Dendritic cell treated with granulocyte-macrophage colony-stimulating factor and Interleukin-4, amounts not matched to agents 40 ng/mL and 50 ng/mL, for 4 days (primary cell): ENCODE results near the gene SENP1.
A peak's percentile ranks its signal among the peaks of the same experiment; 100 is the strongest.

Experiments
- H3K27ac Mint-ChIP-seq: one replicate; pipeline ENCODE4 v1.8.0; 2022; ENCODE audit warnings: mild to moderate bottlenecking, mixed read lengths
- H3K27me3 Mint-ChIP-seq: one replicate; pipeline ENCODE4 v1.8.0; 2022; ENCODE audit warnings: mild to moderate bottlenecking, mixed read lengths
- H3K36me3 Mint-ChIP-seq: one replicate; pipeline ENCODE4 v1.8.0; 2022; ENCODE audit warnings: low read depth, mixed read lengths
- H3K4me1 Mint-ChIP-seq: one replicate; pipeline ENCODE4 v1.8.0; 2022; ENCODE audit warnings: low read depth, mixed read lengths
- H3K4me3 Mint-ChIP-seq: one replicate; pipeline ENCODE4 v1.8.0; 2022; ENCODE audit warnings: mild to moderate bottlenecking, moderate library complexity, mixed read lengths
- H3K9me3 Mint-ChIP-seq: one replicate; pipeline ENCODE4 v1.8.0; 2022; ENCODE audit warnings: mixed read lengths
- intact Hi-C: fragments of 100-400 bp; cut with micrococcal nuclease; formaldehyde crosslinking; loops from one replicate; pipeline ENCODE4 v1.15.0; 2022

The SENP1 gene

GRCh38 chr12:48045061-48045846 is 60.6 kb downstream of the SENP1 start:
- Mint-ChIP-seq H3K36me3 (peaks cover 67% of the 10 kb centered on the region), H3K9me3 (no peaks in the 10 kb centered on the region), H3K27me3 (no peaks in the 10 kb centered on the region), H3K27ac (no peak overlapping the region), H3K4me1 (no peaks in the 10 kb centered on the region), H3K4me3 (no peak overlapping the region)
- intact Hi-C loops, result no loop called here

GRCh38 chr12:48044396-48044795 is 61.5 kb downstream of the SENP1 start:
- Mint-ChIP-seq H3K36me3 (peaks cover 61% of the 10 kb centered on the region), H3K27me3 (no peaks in the 10 kb centered on the region), H3K27ac (no peak overlapping the region), H3K4me3 (no peak overlapping the region), H3K4me1 (no peaks in the 10 kb centered on the region), H3K9me3 (no peaks in the 10 kb centered on the region)
- intact Hi-C loops, result no loop called here

GRCh38 chr12:48043771-48044170 is 62.1 kb downstream of the SENP1 start:
- intact Hi-C loops, result no loop called here
- Mint-ChIP-seq H3K27me3 (no peaks in the 10 kb centered on the region), H3K36me3 (peaks cover 55% of the 10 kb centered on the region), H3K27ac (no peak overlapping the region), H3K4me3 (no peak overlapping the region), H3K4me1 (no peaks in the 10 kb centered on the region), H3K9me3 (no peaks in the 10 kb centered on the region)

- Mint-ChIP-seq H3K4me3 (no peak overlapping the region), H3K27me3 (no peaks in the 10 kb centered on the region), H3K9me3 (no peaks in the 10 kb centered on the region), H3K36me3 (peaks cover 35% of the 10 kb centered on the region), H3K27ac (no peak overlapping the region), H3K4me1 (peaks cover 15% of the 10 kb centered on the region)
- intact Hi-C loops, result no loop called here
Observed at GRCh38 chr12:48041591-48042423, 64.1 kb downstream of the SENP1 start.

- intact Hi-C loops, result no loop called here
- Mint-ChIP-seq H3K27me3 (no peaks in the 10 kb centered on the region), H3K4me1 (peaks cover 18% of the 10 kb centered on the region), H3K4me3 (no peak overlapping the region), H3K9me3 (no peaks in the 10 kb centered on the region), H3K36me3 (peaks cover 20% of the 10 kb centered on the region), H3K27ac (no peak overlapping the region)
Observed at GRCh38 chr12:48040354-48040753, 65.5 kb downstream of the SENP1 start.

GRCh38 chr12:48039151-48039550 is 66.7 kb downstream of the SENP1 start:
- intact Hi-C loops, result no loop called here
- Mint-ChIP-seq H3K36me3 (peaks cover 11% of the 10 kb centered on the region), H3K9me3 (no peaks in the 10 kb centered on the region), H3K4me1 (peaks cover 18% of the 10 kb centered on the region), H3K27ac (no peak overlapping the region), H3K27me3 (no peaks in the 10 kb centered on the region), H3K4me3 (no peak overlapping the region)

GRCh38 chr12:48038085-48038484 is 67.8 kb downstream of the SENP1 start:
- Mint-ChIP-seq H3K9me3 (no peaks in the 10 kb centered on the region), H3K4me3 (peak overlapping the region; percentile 57), H3K4me1 (peaks cover 18% of the 10 kb centered on the region), H3K27ac (peak overlapping the region; percentile 77), H3K36me3 (peaks cover under 1% of the 10 kb centered on the region), H3K27me3 (no peaks in the 10 kb centered on the region)
- intact Hi-C loops, result no loop called here

- Mint-ChIP-seq H3K36me3 (no peaks in the 10 kb centered on the region), H3K4me1 (peaks cover 18% of the 10 kb centered on the region), H3K27me3 (no peaks in the 10 kb centered on the region), H3K4me3 (peak overlapping the region; percentile 57), H3K9me3 (no peaks in the 10 kb centered on the region), H3K27ac (peak overlapping the region; percentile 77)
- intact Hi-C loops, result no loop called here
Observed at GRCh38 chr12:48037267-48037915, 68.5 kb downstream of the SENP1 start.

- H3K4me3 Mint-ChIP-seq, result no peak overlapping the region
- H3K4me1 Mint-ChIP-seq, result peaks cover 18% of the 10 kb centered on the region
- intact Hi-C loops, result no loop called here
- H3K9me3 Mint-ChIP-seq, result no peaks in the 10 kb centered on the region
- H3K27me3 Mint-ChIP-seq, result no peaks in the 10 kb centered on the region
- no peaks in the 10 kb centered on the region for H3K36me3 Mint-ChIP-seq
- H3K27ac Mint-ChIP-seq, result peak overlapping the region; percentile 77
Observed at GRCh38 chr12:48036818-48037217, 69.1 kb downstream of the SENP1 start.

- Mint-ChIP-seq H3K4me3 (no peak overlapping the region), H3K27ac (no peak overlapping the region), H3K36me3 (no peaks in the 10 kb centered on the region), H3K9me3 (no peaks in the 10 kb centered on the region), H3K4me1 (peaks cover 19% of the 10 kb centered on the region), H3K27me3 (no peaks in the 10 kb centered on the region)
- intact Hi-C loops, result no loop called here
Observed at GRCh38 chr12:48034835-48035805, 70.8 kb downstream of the SENP1 start.

GRCh38 chr12:48033451-48033850 is 72.4 kb downstream of the SENP1 start:
- Mint-ChIP-seq H3K4me3 (no peak overlapping the region), H3K9me3 (no peaks in the 10 kb centered on the region), H3K27ac (no peak overlapping the region), H3K4me1 (peaks cover 25% of the 10 kb centered on the region), H3K36me3 (no peaks in the 10 kb centered on the region), H3K27me3 (peaks cover 3% of the 10 kb centered on the region)
- intact Hi-C loops, result no loop called here

GRCh38 chr12:48032597-48032996 is 73.3 kb downstream of the SENP1 start:
- Mint-ChIP-seq H3K4me1 (peaks cover 18% of the 10 kb centered on the region), H3K36me3 (no peaks in the 10 kb centered on the region), H3K4me3 (no peak overlapping the region), H3K27me3 (peaks cover 3% of the 10 kb centered on the region), H3K9me3 (no peaks in the 10 kb centered on the region), H3K27ac (no peak overlapping the region)
- intact Hi-C loops, result no loop called here
